Measurements from ENCODE around the gene IL36RN. TPM values are rescaled to one million over a fixed set of nuclear protein-coding genes. Genes with fewer than 3 reads are reported as not detected.
"Not testable (repeated sequence)": the region's sequence is repeated elsewhere in the genome, so short reads cannot be mapped to it uniquely, and the experiment has no call there.

Gene IL36RN
- total RNA-seq, 1 donor from 2014 or later, result not detected

GRCh38 chr2:113093613-113093977 is 34.6 kb downstream of the IL36RN start:
- Histone ChIP-seq H3K4me1 (ENCODE audit: control insufficient read depth in 3 of 3, insufficient read depth in 3 of 3, low read length in 3 of 3) (no peaks in the 10 kb centered on the region), H3K36me3 (ENCODE audit: control insufficient read depth in 3 of 3, insufficient read depth in 3 of 3, low read length in 3 of 3) (no peaks in the 10 kb centered on the region), H3K9me3 (ENCODE audit: control insufficient read depth in 3 of 3, low read length in 3 of 3) (peaks cover 0 to 3% (median 0%) of the 10 kb centered on the region in 3 donors), H3K27me3 (ENCODE audit: control insufficient read depth in 3 of 3, insufficient read depth in 3 of 3, low read length in 3 of 3) (peaks cover 0 to 9% (median 0%) of the 10 kb centered on the region in 3 donors), H3K9ac (ENCODE audit: low read depth in 1 of 3, low read length in 3 of 3) (no peak overlapping the region), H3K4me3 (ENCODE audit: low read length in 3 of 3) (no peak overlapping the region), H3K27ac (ENCODE audit: low read depth, low read length) (no peak overlapping the region)

GRCh38 chr2:113096306-113096705 is 37.3 kb downstream of the IL36RN start:
- not testable (repeated sequence) for H3K4me3 ChIP-seq (ENCODE audit: low read length in 3 of 3); H3K9ac ChIP-seq (ENCODE audit: low read depth in 1 of 3, low read length in 3 of 3); H3K9me3 ChIP-seq (ENCODE audit: control insufficient read depth in 3 of 3, low read length in 3 of 3); H3K4me1 ChIP-seq (ENCODE audit: control insufficient read depth in 3 of 3, insufficient read depth in 3 of 3, low read length in 3 of 3); H3K27ac ChIP-seq (ENCODE audit: low read depth, low read length); H3K36me3 ChIP-seq (ENCODE audit: control insufficient read depth in 3 of 3, insufficient read depth in 3 of 3, low read length in 3 of 3); H3K27me3 ChIP-seq (ENCODE audit: control insufficient read depth in 3 of 3, insufficient read depth in 3 of 3, low read length in 3 of 3)

GRCh38 chr2:113096842-113097618 is 38.0 kb downstream of the IL36RN start:
- H3K9ac ChIP-seq (ENCODE audit: low read depth in 1 of 3, low read length in 3 of 3); H3K27ac ChIP-seq (ENCODE audit: low read depth, low read length); H3K27me3 ChIP-seq (ENCODE audit: control insufficient read depth in 3 of 3, insufficient read depth in 3 of 3, low read length in 3 of 3); H3K9me3 ChIP-seq (ENCODE audit: control insufficient read depth in 3 of 3, low read length in 3 of 3); H3K4me1 ChIP-seq (ENCODE audit: control insufficient read depth in 3 of 3, insufficient read depth in 3 of 3, low read length in 3 of 3); H3K36me3 ChIP-seq (ENCODE audit: control insufficient read depth in 3 of 3, insufficient read depth in 3 of 3, low read length in 3 of 3); H3K4me3 ChIP-seq (ENCODE audit: low read length in 3 of 3): not testable (repeated sequence)

GRCh38 chr2:113098041-113098440 is 39.0 kb downstream of the IL36RN start:
- no peak overlapping the region for H3K4me3 ChIP-seq (ENCODE audit: low read length in 3 of 3)
- H3K9ac ChIP-seq (ENCODE audit: low read depth in 1 of 3, low read length in 3 of 3), result no peak overlapping the region
- H3K27me3 ChIP-seq (ENCODE audit: control insufficient read depth in 3 of 3, insufficient read depth in 3 of 3, low read length in 3 of 3), result peaks cover 0 to 4% (median 0%) of the 10 kb centered on the region in 3 donors
- H3K4me1 ChIP-seq (ENCODE audit: control insufficient read depth in 3 of 3, insufficient read depth in 3 of 3, low read length in 3 of 3), result no peaks in the 10 kb centered on the region
- H3K36me3 ChIP-seq (ENCODE audit: control insufficient read depth in 3 of 3, insufficient read depth in 3 of 3, low read length in 3 of 3), result no peaks in the 10 kb centered on the region
- H3K9me3 ChIP-seq (ENCODE audit: control insufficient read depth in 3 of 3, low read length in 3 of 3), result peaks cover 0 to 3% (median 0%) of the 10 kb centered on the region in 3 donors
- H3K27ac ChIP-seq (ENCODE audit: low read depth, low read length), result no peak overlapping the region

GRCh38 chr2:113098532-113098931 is 39.5 kb downstream of the IL36RN start:
- Histone ChIP-seq H3K27ac (ENCODE audit: low read depth, low read length) (no peak overlapping the region), H3K4me1 (ENCODE audit: control insufficient read depth in 3 of 3, insufficient read depth in 3 of 3, low read length in 3 of 3) (no peaks in the 10 kb centered on the region), H3K4me3 (ENCODE audit: low read length in 3 of 3) (no peak overlapping the region), H3K9ac (ENCODE audit: low read depth in 1 of 3, low read length in 3 of 3) (no peak overlapping the region), H3K36me3 (ENCODE audit: control insufficient read depth in 3 of 3, insufficient read depth in 3 of 3, low read length in 3 of 3) (no peaks in the 10 kb centered on the region), H3K27me3 (ENCODE audit: control insufficient read depth in 3 of 3, insufficient read depth in 3 of 3, low read length in 3 of 3) (no peaks in the 10 kb centered on the region), H3K9me3 (ENCODE audit: control insufficient read depth in 3 of 3, low read length in 3 of 3) (peaks cover 0 to 3% (median 0%) of the 10 kb centered on the region in 3 donors)

- H3K27ac ChIP-seq (ENCODE audit: low read depth, low read length), result no peak overlapping the region
- H3K36me3 ChIP-seq (ENCODE audit: control insufficient read depth in 3 of 3, insufficient read depth in 3 of 3, low read length in 3 of 3), result no peaks in the 10 kb centered on the region
- no peak overlapping the region for H3K4me3 ChIP-seq (ENCODE audit: low read length in 3 of 3)
- H3K9ac ChIP-seq (ENCODE audit: low read depth in 1 of 3, low read length in 3 of 3), result no peak overlapping the region
- H3K27me3 ChIP-seq (ENCODE audit: control insufficient read depth in 3 of 3, insufficient read depth in 3 of 3, low read length in 3 of 3), result no peaks in the 10 kb centered on the region
- H3K9me3 ChIP-seq (ENCODE audit: control insufficient read depth in 3 of 3, low read length in 3 of 3), result peaks cover 0 to 3% (median 0%) of the 10 kb centered on the region in 3 donors
- H3K4me1 ChIP-seq (ENCODE audit: control insufficient read depth in 3 of 3, insufficient read depth in 3 of 3, low read length in 3 of 3), result no peaks in the 10 kb centered on the region
Observed at GRCh38 chr2:113102133-113102532, 43.1 kb downstream of the IL36RN start.

GRCh38 chr2:113103277-113103676 is 44.3 kb downstream of the IL36RN start:
- Histone ChIP-seq H3K4me1 (ENCODE audit: control insufficient read depth in 3 of 3, insufficient read depth in 3 of 3, low read length in 3 of 3) (no peaks in the 10 kb centered on the region), H3K27me3 (ENCODE audit: control insufficient read depth in 3 of 3, insufficient read depth in 3 of 3, low read length in 3 of 3) (no peaks in the 10 kb centered on the region), H3K9ac (ENCODE audit: low read depth in 1 of 3, low read length in 3 of 3) (no peak overlapping the region), H3K27ac (ENCODE audit: low read depth, low read length) (no peak overlapping the region), H3K36me3 (ENCODE audit: control insufficient read depth in 3 of 3, insufficient read depth in 3 of 3, low read length in 3 of 3) (no peaks in the 10 kb centered on the region), H3K9me3 (ENCODE audit: control insufficient read depth in 3 of 3, low read length in 3 of 3) (peaks cover 0 to 2% (median 0%) of the 10 kb centered on the region in 3 donors), H3K4me3 (ENCODE audit: low read length in 3 of 3) (no peak overlapping the region)

- no peaks in the 10 kb centered on the region for H3K36me3 ChIP-seq (ENCODE audit: control insufficient read depth in 3 of 3, insufficient read depth in 3 of 3, low read length in 3 of 3)
- H3K4me3 ChIP-seq (ENCODE audit: low read length in 3 of 3), result no peak overlapping the region
- H3K9ac ChIP-seq (ENCODE audit: low read depth in 1 of 3, low read length in 3 of 3), result no peak overlapping the region
- no peaks in the 10 kb centered on the region for H3K9me3 ChIP-seq (ENCODE audit: control insufficient read depth in 3 of 3, low read length in 3 of 3)
- H3K4me1 ChIP-seq (ENCODE audit: control insufficient read depth in 3 of 3, insufficient read depth in 3 of 3, low read length in 3 of 3), result no peaks in the 10 kb centered on the region
- no peaks in the 10 kb centered on the region for H3K27me3 ChIP-seq (ENCODE audit: control insufficient read depth in 3 of 3, insufficient read depth in 3 of 3, low read length in 3 of 3)
- H3K27ac ChIP-seq (ENCODE audit: low read depth, low read length), result no peak overlapping the region
Observed at GRCh38 chr2:113104054-113104611, 45.1 kb downstream of the IL36RN start.

GRCh38 chr2:113105047-113105785 is 46.2 kb downstream of the IL36RN start:
- H3K27me3 ChIP-seq (ENCODE audit: control insufficient read depth in 3 of 3, insufficient read depth in 3 of 3, low read length in 3 of 3), result peaks cover 0 to 3% (median 3%) of the 10 kb centered on the region in 3 donors

GRCh38 chr2:113111121-113111520 is 52.1 kb downstream of the IL36RN start:
- peaks cover 3 to 4% (median 3%) of the 10 kb centered on the region in 3 donors for H3K27me3 ChIP-seq (ENCODE audit: control insufficient read depth in 3 of 3, insufficient read depth in 3 of 3, low read length in 3 of 3)
- H3K4me1 ChIP-seq (ENCODE audit: control insufficient read depth in 3 of 3, insufficient read depth in 3 of 3, low read length in 3 of 3), result no peaks in the 10 kb centered on the region
- no peak overlapping the region for H3K4me3 ChIP-seq (ENCODE audit: low read length in 3 of 3)
- H3K36me3 ChIP-seq (ENCODE audit: control insufficient read depth in 3 of 3, insufficient read depth in 3 of 3, low read length in 3 of 3), result no peaks in the 10 kb centered on the region
- H3K9me3 ChIP-seq (ENCODE audit: control insufficient read depth in 3 of 3, low read length in 3 of 3), result no peaks in the 10 kb centered on the region
- H3K27ac ChIP-seq (ENCODE audit: low read depth, low read length), result no peak overlapping the region
- H3K9ac ChIP-seq (ENCODE audit: low read depth in 1 of 3, low read length in 3 of 3), result no peak overlapping the region

More at GRCh38 chr2:113105047-113105785, 46.2 kb downstream of the IL36RN start:
- H3K27ac ChIP-seq (ENCODE audit: low read depth, low read length), result no peak overlapping the region
- no peak overlapping the region for H3K9ac ChIP-seq (ENCODE audit: low read depth in 1 of 3, low read length in 3 of 3)
- H3K36me3 ChIP-seq (ENCODE audit: control insufficient read depth in 3 of 3, insufficient read depth in 3 of 3, low read length in 3 of 3), result no peaks in the 10 kb centered on the region
- H3K4me3 ChIP-seq (ENCODE audit: low read length in 3 of 3), result no peak overlapping the region
- no peaks in the 10 kb centered on the region for H3K4me1 ChIP-seq (ENCODE audit: control insufficient read depth in 3 of 3, insufficient read depth in 3 of 3, low read length in 3 of 3)
- H3K9me3 ChIP-seq (ENCODE audit: control insufficient read depth in 3 of 3, low read length in 3 of 3), result no peaks in the 10 kb centered on the region
